ENCODE data around the gene TBX1. TPM values are rescaled to one million over a fixed set of nuclear protein-coding genes. Genes with fewer than 3 reads are reported as not detected.

TBX1 gene
- total and polyA plus RNA-seq, 2 of the 8 experiments (the other 6 are each of a cell fraction or from before 2014, with no cell fraction given) = 0.28 TPM; not detected in 1

GRCh38 chr22:19789406-19789805 lies 28.8 kb downstream of the TBX1 start (continued):
- no peak for TF ChIP-seq CHD7 (IDR thresholded peaks at IDR 0.05; ENCODE audit: insufficient replicate concordance, low read length)
- no peak for TF ChIP-seq HDAC2 (IDR thresholded peaks at IDR 0.05; ENCODE audit: borderline replicate concordance in 1 of 2, low read depth in 2 of 2, low read length in 2 of 2)
